Osteoblast (primary cell): ENCODE measurements around the gene PSME2. TPM values are rescaled to one million over a fixed set of nuclear protein-coding genes. Genes with fewer than 3 reads are reported as not detected.

Experiments used
- DNase-seq: peaks from one replicate; pipeline ENCODE4 v3.0.0; 2011; ENCODE audit warnings: low spot score, mixed read lengths; ENCODE audit not compliant: insufficient read length; ENCODE audit errors: missing footprints
- H2AFZ ChIP-seq: 2 replicates; pipeline ENCODE4 v1.6.0; 2011; ENCODE audit warnings: mild to moderate bottlenecking, low read length
- H3K27ac ChIP-seq: 2 replicates; pipeline ENCODE4 v1.5.1; 2011; ENCODE audit warnings: mild to moderate bottlenecking, low read depth, low read length, moderate library complexity
- H3K27me3 ChIP-seq: 2 replicates; pipeline ENCODE4 v1.6.0; 2012; ENCODE audit warnings: mild to moderate bottlenecking, control low read depth, inconsistent platforms, low read length, moderate library complexity; ENCODE audit not compliant: insufficient read depth
- H3K36me3 ChIP-seq: 2 replicates; pipeline ENCODE4 v1.5.1; 2011; ENCODE audit warnings: mild to moderate bottlenecking, low read length, control low read depth, moderate library complexity; ENCODE audit not compliant: insufficient read depth
- H3K4me1 ChIP-seq: 2 replicates; pipeline ENCODE4 v1.5.1; 2011; ENCODE audit warnings: mild to moderate bottlenecking, low read length, control low read depth, moderate library complexity; ENCODE audit not compliant: insufficient read depth
- H3K4me2 ChIP-seq: 2 replicates; pipeline ENCODE4 v1.6.0; 2011; ENCODE audit warnings: mild to moderate bottlenecking, low read length; ENCODE audit not compliant: insufficient read depth
- H3K4me3 ChIP-seq: fragments of 200-600 bp; sonication (generic); 3 replicates; pipeline ENCODE4 v1.5.1; 2012; ENCODE audit warnings: mild to moderate bottlenecking, low read length, inconsistent platforms; ENCODE audit not compliant: insufficient read depth
- H3K79me2 ChIP-seq: 2 replicates; pipeline ENCODE4 v1.6.0; 2012; ENCODE audit warnings: mild to moderate bottlenecking, low read length, control low read depth, inconsistent platforms; ENCODE audit not compliant: insufficient read depth
- H3K9me3 ChIP-seq: 2 replicates; pipeline ENCODE4 v1.5.1; 2011; ENCODE audit warnings: low read depth, low read length, control low read depth
- H4K20me1 ChIP-seq: 2 replicates; pipeline ENCODE4 v1.6.0; 2012; ENCODE audit warnings: mild to moderate bottlenecking, low read length, control low read depth; ENCODE audit not compliant: insufficient read depth
- small RNA-seq: library from RNA; depleted of rRNA; stranded (forward); fragments of <200 nt; gene quantifications from one replicate; pipeline ENCODE3, GENCODE V24; 2012
- total RNA-seq: library from RNA; depleted of rRNA; stranded (reverse); fragments of >200 nt; gene quantifications from 2 replicates; pipeline ENCODE4 v1.2.3, GENCODE V29; 2012
- TF ChIP-seq, protein P1 (sequence below): IDR thresholded peaks from 2 replicates; pipeline ENCODE4 v1.5.1; 2011; ENCODE audit warnings: mild to moderate bottlenecking, low read depth, low read length, moderate library complexity; ENCODE audit errors: extremely low read depth

The PSME2 gene
- total RNA-seq, 1 donor, result 55.7 TPM

DNA sequence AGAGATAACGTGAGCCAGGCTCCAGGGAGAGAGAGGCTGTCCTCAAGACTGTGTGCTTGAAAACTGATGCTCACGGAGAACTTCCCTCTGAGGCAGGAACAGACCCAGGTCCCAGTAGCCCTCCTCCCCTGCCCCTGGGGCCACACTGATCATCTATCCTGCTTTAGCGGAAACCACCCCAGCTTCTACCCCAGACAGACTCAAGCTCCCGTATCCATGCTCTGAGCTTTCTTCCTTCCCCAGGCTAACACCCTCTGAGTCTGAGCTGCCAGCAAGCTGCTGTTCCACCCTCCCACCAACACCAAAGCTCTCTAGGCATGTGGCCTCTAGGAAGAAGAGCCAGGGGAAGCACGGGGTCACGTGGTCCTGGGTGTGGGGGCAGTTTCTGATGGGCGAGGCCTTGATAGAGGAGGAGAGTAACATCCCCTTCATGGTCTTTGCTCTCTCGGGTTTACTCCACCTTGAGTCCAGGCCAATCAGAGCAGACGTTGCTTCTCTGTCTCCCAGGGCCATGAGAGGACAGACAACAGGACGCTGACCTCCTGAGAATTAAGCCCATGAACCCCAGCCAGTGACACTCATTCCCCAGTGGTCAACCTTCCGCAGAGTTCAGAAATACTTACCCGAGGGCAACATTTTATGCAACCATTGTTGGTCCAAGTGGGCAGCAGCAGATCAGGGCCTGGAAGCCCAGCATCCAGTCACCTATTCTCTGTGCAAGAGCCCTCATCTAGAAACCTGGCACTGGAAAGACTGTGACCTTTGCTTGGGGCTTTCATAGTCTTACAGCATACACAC is 50.9 kb downstream of the PSME2 start:
- Histone ChIP-seq H3K36me3 (peaks cover 8% of the 10 kb centered on the region), H3K4me2 (peak overlapping the region; percentile 89), H2AFZ (peak overlapping the region; percentile 91), H3K4me3 (peak overlapping the region; percentile 92), H4K20me1 (no peaks in the 10 kb centered on the region), H3K27me3 (no peaks in the 10 kb centered on the region), H3K9me3 (no peaks in the 10 kb centered on the region), H3K4me1 (peaks cover 10% of the 10 kb centered on the region), H3K79me2 (peaks cover 10% of the 10 kb centered on the region), H3K27ac (peak overlapping the region; percentile 57)
- DNase-seq, result peak; percentile 84
- TF ChIP-seq, protein P1, sequence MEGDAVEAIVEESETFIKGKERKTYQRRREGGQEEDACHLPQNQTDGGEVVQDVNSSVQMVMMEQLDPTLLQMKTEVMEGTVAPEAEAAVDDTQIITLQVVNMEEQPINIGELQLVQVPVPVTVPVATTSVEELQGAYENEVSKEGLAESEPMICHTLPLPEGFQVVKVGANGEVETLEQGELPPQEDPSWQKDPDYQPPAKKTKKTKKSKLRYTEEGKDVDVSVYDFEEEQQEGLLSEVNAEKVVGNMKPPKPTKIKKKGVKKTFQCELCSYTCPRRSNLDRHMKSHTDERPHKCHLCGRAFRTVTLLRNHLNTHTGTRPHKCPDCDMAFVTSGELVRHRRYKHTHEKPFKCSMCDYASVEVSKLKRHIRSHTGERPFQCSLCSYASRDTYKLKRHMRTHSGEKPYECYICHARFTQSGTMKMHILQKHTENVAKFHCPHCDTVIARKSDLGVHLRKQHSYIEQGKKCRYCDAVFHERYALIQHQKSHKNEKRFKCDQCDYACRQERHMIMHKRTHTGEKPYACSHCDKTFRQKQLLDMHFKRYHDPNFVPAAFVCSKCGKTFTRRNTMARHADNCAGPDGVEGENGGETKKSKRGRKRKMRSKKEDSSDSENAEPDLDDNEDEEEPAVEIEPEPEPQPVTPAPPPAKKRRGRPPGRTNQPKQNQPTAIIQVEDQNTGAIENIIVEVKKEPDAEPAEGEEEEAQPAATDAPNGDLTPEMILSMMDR, result no peak

DNA sequence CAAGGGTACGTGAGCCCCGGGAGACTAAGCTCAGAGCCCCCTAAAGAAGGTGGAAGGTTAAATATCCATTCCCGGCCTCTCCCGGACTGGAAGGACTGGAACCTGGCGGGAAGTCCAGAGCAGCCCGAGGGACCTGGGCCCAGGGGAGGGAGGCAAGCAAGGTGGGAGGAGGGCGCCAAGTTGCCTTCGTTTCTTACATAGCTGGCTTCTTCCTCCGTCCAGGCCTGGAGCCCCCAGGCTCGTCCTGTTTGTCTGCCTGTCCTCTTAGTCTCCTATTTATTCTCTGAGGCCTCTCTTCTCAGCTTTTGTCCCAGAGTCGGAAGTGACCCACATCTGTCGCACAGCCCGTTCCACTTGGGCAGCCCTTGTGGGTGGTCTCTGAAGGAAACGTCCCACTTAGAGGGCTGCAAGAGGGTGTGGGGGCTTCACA is 51.6 kb downstream of the PSME2 start:
- H3K4me2 ChIP-seq, result peak overlapping the region; percentile 89
- H3K27ac ChIP-seq, result peak overlapping the region; percentile 57
- H3K9me3 ChIP-seq, result no peaks in the 10 kb centered on the region
- H3K36me3 ChIP-seq, result peaks cover 5% of the 10 kb centered on the region
- peaks cover 10% of the 10 kb centered on the region for H3K4me1 ChIP-seq
- no peaks in the 10 kb centered on the region for H4K20me1 ChIP-seq
- peaks cover 10% of the 10 kb centered on the region for H3K79me2 ChIP-seq
- H2AFZ ChIP-seq, result peak overlapping the region; percentile 91
- TF ChIP-seq, protein P1, result no peak
- peak overlapping the region; percentile 92 for H3K4me3 ChIP-seq
- H3K27me3 ChIP-seq, result no peaks in the 10 kb centered on the region
- peak; percentile 66 for DNase-seq

DNA sequence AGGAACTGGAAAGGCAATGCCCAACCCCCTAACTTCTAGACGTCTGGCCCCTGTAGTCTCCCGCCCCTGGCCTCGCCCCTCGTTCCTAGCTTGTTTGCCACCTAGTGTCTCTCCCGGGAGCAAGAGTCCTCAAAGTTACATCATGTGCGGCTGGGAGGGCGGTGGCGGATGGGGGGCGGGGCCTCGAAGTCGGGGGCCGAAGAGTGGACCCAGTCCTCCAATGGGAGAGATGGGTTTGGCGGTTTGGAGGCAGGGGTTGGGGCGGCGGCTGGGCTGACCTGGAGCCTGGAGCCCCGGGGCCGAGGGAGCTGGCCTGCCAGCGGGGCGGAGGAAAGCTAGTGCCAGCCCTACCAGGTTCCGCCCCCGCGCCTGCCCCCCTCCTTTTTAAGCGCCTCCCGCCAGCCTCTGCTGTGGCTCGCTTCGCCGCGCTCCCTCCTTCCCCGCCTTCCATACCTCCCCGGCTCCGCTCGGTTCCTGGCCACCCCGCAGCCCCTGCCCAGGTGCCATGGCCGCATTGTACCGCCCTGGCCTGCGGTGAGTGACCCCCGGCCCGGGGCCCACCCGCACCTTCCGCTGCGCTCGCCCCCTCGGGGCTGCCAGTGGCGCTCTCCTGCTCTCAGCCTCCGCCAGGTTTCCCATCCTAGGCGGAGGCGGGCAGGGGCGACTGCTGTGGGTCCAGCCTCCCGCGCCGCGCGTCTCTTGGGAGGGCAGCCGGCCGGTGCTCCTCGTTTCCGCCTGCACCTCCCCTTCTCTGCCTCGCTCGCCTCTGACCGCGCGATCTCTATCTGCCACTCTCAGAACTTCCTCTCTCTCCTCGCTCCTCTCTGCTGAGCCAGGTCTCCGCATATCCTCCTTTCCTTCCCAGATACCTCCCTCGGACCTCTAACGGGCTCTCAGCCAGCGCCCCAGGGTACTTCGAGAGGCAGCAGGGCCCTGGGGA is 52.2 kb downstream of the PSME2 start, which contains the start of gene PCK2:
Gene PCK2 (plus strand): TSS at position 411 of the 940 bp plus-strand sequence. CDS start 95 bp downstream, at position 506.
- H3K27me3 ChIP-seq, result no peaks in the 10 kb centered on the region
- peak; percentile 98 for DNase-seq
- peak within 1 kb of the TSS; percentile 92 for H3K4me3 ChIP-seq
- H3K4me2 ChIP-seq, result peak within 1 kb of the TSS; percentile 89
- H3K79me2 ChIP-seq, result peaks cover 10% of the 10 kb centered on the region
- H2AFZ ChIP-seq, result peak within 1 kb of the TSS; percentile 91
- peaks cover 5% of the 10 kb centered on the region for H3K36me3 ChIP-seq
- H4K20me1 ChIP-seq, result no peaks in the 10 kb centered on the region
- TF ChIP-seq, protein P1, result no peak
- no peaks in the 10 kb centered on the region for H3K9me3 ChIP-seq
- H3K27ac ChIP-seq, result peak within 1 kb of the TSS; percentile 57
- peaks cover 10% of the 10 kb centered on the region for H3K4me1 ChIP-seq

Small RNAs within 50 kb of the gene (small RNA-seq; reads per million reads assigned to genes)
- gene AL136295.4 (not detected), gene IPO4 (not detected), gene IRF9 (not detected), gene RNA5SP383 (not detected)

Other genes starting within 250 kb of the PSME2 start
- gene DHRS4, start 192.8 kb downstream of the PSME2 start, total RNA-seq, result 31.5 and 36.5 TPM in 2 replicates
- gene DHRS4L2, start 157.7 kb downstream of the PSME2 start, total RNA-seq, result 9.0 and 9.7 TPM in 2 replicates
- gene CARMIL3, start 94.6 kb downstream of the PSME2 start, total RNA-seq, result not detected in 2 replicates
- gene CPNE6, start 75.0 kb downstream of the PSME2 start, total RNA-seq, result not detected in 2 replicates
- 26.2 and 35.1 TPM in 2 replicates for gene PCK2, start 52.3 kb downstream of the PSME2 start, total RNA-seq
- 73.4 and 84.7 TPM in 2 replicates for gene DCAF11, start 31.8 kb downstream of the PSME2 start, total RNA-seq
- 1.5 and 1.8 TPM in 2 replicates for gene NRL, start 31.7 kb downstream of the PSME2 start, total RNA-seq
- 0.29 and 0.72 TPM in 2 replicates for gene FITM1, start 16.0 kb downstream of the PSME2 start, total RNA-seq
- gene PSME1, start 10.4 kb downstream of the PSME2 start, total RNA-seq, result 95.5 and 111 TPM in 2 replicates
- gene EMC9, start 5.0 kb downstream of the PSME2 start, total RNA-seq, result 6.9 and 9.1 TPM in 2 replicates
- gene RNF31, start 888 bp upstream of the PSME2 start, total RNA-seq, result 43.9 and 49.6 TPM in 2 replicates
- 102 and 117 TPM in 2 replicates for gene IRF9, start 14.7 kb upstream of the PSME2 start, total RNA-seq
- 3.3 and 3.5 TPM in 2 replicates for gene REC8, start 25.5 kb upstream of the PSME2 start, total RNA-seq
- gene IPO4, start 42.2 kb upstream of the PSME2 start, total RNA-seq, result 38.9 and 47.0 TPM in 2 replicates
- 78.2 and 84.3 TPM in 2 replicates for gene TM9SF1, start 48.8 kb upstream of the PSME2 start, total RNA-seq
- gene TSSK4, start 59.1 kb upstream of the PSME2 start, total RNA-seq, result 0.36 TPM in 1 of 2 replicates, not detected in the other
- gene CHMP4A, start 66.9 kb upstream of the PSME2 start, total RNA-seq, result 19.2 TPM in 2 replicates
- gene MDP1, start 69.5 kb upstream of the PSME2 start, total RNA-seq, result 14.1 and 14.8 TPM in 2 replicates
- 56.3 and 69.1 TPM in 2 replicates for gene NEDD8, start 85.8 kb upstream of the PSME2 start, total RNA-seq
- gene GMPR2, start 86.3 kb upstream of the PSME2 start, total RNA-seq, result 70.7 and 86.5 TPM in 2 replicates
- 62.6 and 63.4 TPM in 2 replicates for gene TINF2, start 96.0 kb upstream of the PSME2 start, total RNA-seq
- 0.36 and 1.2 TPM in 2 replicates for gene TGM1, start 116.6 kb upstream of the PSME2 start, total RNA-seq
- 28.9 and 34.0 TPM in 2 replicates for gene RABGGTA, start 125.0 kb upstream of the PSME2 start, total RNA-seq
- gene DHRS1, start 153.2 kb upstream of the PSME2 start, total RNA-seq, result 9.8 and 13.6 TPM in 2 replicates
- gene NOP9, start 153.2 kb upstream of the PSME2 start, total RNA-seq, result 17.4 and 21.0 TPM in 2 replicates
- 0.36 and 0.59 TPM in 2 replicates for gene CIDEB, start 161.4 kb upstream of the PSME2 start, total RNA-seq
- gene LTB4R2, start 163.5 kb upstream of the PSME2 start, total RNA-seq, result 4.7 and 5.1 TPM in 2 replicates
- gene LTB4R, start 164.9 kb upstream of the PSME2 start, total RNA-seq, result 1.2 and 1.8 TPM in 2 replicates
- 17.7 and 18.8 TPM in 2 replicates for gene ADCY4, start 188.5 kb upstream of the PSME2 start, total RNA-seq
- 9.1 and 11.9 TPM in 2 replicates for gene RIPK3, start 193.4 kb upstream of the PSME2 start, total RNA-seq
- 101 and 107 TPM in 2 replicates for gene NFATC4, start 221.6 kb upstream of the PSME2 start, total RNA-seq